Neural progenitor cell (in vitro differentiated cells): ENCODE results near the gene ABCA3.

Experiments used
- EZH2phosphoT487 ChIP-seq: fragments of 200-600 bp; sonication (generic); IDR thresholded peaks from 2 replicates; pipeline ENCODE4 v1.6.1; 2017; ENCODE audit warnings: antibody characterized with exemption
- TF ChIP-seq, protein P1 (sequence below): fragments of 200-600 bp; sonication (generic); IDR thresholded peaks from 2 replicates; pipeline ENCODE4 v1.5.1; 2017; ENCODE audit warnings: antibody characterized with exemption, mild to moderate bottlenecking

DNA sequence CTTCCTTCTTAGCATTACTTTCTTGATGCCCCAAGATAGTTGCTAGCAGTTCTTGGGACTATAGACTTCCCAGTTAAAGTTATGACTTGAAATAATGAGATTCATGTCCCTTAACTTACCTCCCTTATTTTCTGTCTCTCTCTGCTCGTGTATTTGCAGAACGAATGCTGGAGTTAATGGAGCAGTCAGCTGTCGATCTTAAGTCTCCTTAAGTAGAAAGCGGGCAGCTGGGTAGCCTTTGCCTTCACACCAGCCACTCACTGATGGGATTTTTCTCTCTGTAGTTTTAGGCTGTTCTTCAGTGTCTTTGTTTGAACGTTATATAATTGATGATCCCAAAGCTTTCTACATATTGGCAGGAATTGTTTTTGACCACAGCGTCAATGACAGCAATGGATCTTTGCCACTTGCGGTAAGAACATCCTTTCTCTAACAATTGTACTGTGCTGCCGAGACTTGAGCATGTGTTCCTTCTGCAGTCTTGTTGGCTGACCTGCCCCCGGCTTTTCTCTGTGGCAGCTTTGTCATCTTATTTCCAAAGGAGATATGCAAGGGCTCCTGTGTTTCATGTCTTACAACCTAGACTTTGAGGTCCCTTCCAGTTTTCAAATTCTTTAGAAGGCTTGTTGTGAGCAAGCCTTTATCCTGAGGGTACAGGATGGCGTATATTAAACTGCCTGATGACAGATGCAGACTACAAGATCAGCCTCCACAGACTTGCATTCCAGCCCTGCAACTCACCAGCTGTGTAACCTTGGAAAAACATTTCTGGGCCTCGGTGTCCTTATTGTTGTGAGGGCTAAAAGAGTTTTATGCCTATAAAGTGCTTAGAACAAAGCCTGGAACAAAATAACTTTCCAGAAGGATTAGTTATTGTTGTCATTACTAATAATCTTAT is 25.1 kb upstream of the ABCA3 start:
- TF ChIP-seq, protein P1, sequence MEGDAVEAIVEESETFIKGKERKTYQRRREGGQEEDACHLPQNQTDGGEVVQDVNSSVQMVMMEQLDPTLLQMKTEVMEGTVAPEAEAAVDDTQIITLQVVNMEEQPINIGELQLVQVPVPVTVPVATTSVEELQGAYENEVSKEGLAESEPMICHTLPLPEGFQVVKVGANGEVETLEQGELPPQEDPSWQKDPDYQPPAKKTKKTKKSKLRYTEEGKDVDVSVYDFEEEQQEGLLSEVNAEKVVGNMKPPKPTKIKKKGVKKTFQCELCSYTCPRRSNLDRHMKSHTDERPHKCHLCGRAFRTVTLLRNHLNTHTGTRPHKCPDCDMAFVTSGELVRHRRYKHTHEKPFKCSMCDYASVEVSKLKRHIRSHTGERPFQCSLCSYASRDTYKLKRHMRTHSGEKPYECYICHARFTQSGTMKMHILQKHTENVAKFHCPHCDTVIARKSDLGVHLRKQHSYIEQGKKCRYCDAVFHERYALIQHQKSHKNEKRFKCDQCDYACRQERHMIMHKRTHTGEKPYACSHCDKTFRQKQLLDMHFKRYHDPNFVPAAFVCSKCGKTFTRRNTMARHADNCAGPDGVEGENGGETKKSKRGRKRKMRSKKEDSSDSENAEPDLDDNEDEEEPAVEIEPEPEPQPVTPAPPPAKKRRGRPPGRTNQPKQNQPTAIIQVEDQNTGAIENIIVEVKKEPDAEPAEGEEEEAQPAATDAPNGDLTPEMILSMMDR: no peak
- TF ChIP-seq EZH2phosphoT487: no peak
